ENCODE data around the gene TAC4.

Gene TAC4

DNA sequence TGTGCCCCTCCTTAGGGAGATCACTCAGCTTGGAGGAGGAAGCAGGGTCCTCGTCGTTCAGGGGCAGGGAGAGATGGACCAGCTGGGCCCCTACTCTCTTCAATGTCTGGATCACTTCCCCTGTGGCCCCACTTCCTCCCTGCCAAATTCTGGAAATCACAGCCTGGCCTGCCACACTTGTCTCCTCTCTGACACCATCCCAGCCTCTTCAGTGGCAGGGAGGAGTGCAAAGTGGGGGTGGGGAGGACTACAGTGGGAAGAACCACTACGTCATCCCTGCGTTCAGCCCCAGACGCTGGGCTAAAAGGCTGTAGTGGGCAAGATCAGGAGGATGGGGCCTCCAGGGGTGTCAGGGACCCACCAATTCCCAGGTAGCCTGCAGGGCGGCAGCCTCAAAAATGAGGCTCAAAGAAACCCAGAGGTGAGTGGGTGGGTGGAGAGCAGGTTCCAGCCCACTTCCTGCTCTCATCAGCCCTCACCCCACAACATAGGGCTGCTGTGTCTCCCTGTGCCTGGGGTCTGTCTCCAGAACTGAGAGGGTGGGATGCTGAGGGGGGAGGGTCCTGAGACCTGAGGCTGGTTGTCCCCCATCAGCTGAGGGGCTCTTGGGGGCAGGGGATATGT lies 25.0 kb upstream of the TAC4 start:
- Histone ChIP-seq H3F3A (ENCODE audit: insufficient read depth) (no peaks in the 10 kb centered on the region), H3K9me3 (ENCODE audit: insufficient read depth, low read length) (no peaks in the 10 kb centered on the region), H3K4me2 (ENCODE audit: low read depth, low read length, poor library complexity, severe bottlenecking) (no peak overlapping the region), H3K4me3 (ENCODE audit: insufficient read depth, low read length, poor library complexity, severe bottlenecking) (no peak overlapping the region), H4K20me1 (ENCODE audit: low read depth, low read length) (no peaks in the 10 kb centered on the region), H3K9me2 (replicated peaks; ENCODE audit: insufficient read depth, low read length) (no peaks in the 10 kb centered on the region), H3K27ac (ENCODE audit: low read depth, low read length) (no peak overlapping the region), H2AFZ (ENCODE audit: low read depth, low read length, severe bottlenecking) (no peak overlapping the region), H3K9ac (ENCODE audit: low read length) (no peak overlapping the region), H3K36me3 (ENCODE audit: low read length) (no peaks in the 10 kb centered on the region), H3K27me3 (ENCODE audit: low read length) (no peaks in the 10 kb centered on the region), H3K79me2 (ENCODE audit: insufficient read depth, low read length) (no peaks in the 10 kb centered on the region)
- TF ChIP-seq EZH2phosphoT487 (conservative IDR thresholded peaks at IDR 0.05; ENCODE audit: low read length): no peak
- TF ChIP-seq, protein P1, sequence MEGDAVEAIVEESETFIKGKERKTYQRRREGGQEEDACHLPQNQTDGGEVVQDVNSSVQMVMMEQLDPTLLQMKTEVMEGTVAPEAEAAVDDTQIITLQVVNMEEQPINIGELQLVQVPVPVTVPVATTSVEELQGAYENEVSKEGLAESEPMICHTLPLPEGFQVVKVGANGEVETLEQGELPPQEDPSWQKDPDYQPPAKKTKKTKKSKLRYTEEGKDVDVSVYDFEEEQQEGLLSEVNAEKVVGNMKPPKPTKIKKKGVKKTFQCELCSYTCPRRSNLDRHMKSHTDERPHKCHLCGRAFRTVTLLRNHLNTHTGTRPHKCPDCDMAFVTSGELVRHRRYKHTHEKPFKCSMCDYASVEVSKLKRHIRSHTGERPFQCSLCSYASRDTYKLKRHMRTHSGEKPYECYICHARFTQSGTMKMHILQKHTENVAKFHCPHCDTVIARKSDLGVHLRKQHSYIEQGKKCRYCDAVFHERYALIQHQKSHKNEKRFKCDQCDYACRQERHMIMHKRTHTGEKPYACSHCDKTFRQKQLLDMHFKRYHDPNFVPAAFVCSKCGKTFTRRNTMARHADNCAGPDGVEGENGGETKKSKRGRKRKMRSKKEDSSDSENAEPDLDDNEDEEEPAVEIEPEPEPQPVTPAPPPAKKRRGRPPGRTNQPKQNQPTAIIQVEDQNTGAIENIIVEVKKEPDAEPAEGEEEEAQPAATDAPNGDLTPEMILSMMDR (IDR thresholded peaks at IDR 0.05; ENCODE audit: insufficient read depth, low read length, poor library complexity, severe bottlenecking): no peak

DNA sequence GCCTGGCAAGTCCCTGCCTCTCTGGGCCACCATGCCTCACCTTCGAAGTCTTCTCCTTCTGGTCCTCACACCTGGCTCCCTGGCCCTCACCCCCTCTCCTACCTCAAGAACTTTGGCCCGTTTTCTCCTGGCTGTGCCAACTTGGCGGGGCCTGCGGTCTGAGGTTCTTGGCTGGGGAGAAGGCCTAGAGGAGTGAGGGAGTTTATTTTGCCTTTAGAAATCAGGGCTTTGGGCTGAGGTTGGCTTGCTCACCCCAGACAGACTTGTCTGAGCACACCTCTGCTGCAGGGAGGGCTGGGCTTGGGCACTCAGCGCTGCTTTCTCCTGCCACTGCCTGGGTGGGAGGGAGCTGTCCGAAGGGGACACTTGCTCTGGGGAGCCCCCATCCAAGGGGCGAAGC lies 23.3 kb upstream of the TAC4 start:
- H3K9me2 ChIP-seq (replicated peaks; ENCODE audit: insufficient read depth, low read length): no peaks in the 10 kb centered on the region
- H3K27ac ChIP-seq (ENCODE audit: low read depth, low read length): no peak overlapping the region
- H4K20me1 ChIP-seq (ENCODE audit: low read depth, low read length): no peaks in the 10 kb centered on the region
- no peak overlapping the region for H3K9ac ChIP-seq (ENCODE audit: low read length)
- H3K9me3 ChIP-seq (ENCODE audit: insufficient read depth, low read length): no peaks in the 10 kb centered on the region
- H2AFZ ChIP-seq (ENCODE audit: low read depth, low read length, severe bottlenecking): no peak overlapping the region
- H3K79me2 ChIP-seq (ENCODE audit: insufficient read depth, low read length): no peaks in the 10 kb centered on the region
- H3K4me2 ChIP-seq (ENCODE audit: low read depth, low read length, poor library complexity, severe bottlenecking): no peak overlapping the region
- no peak overlapping the region for H3K4me3 ChIP-seq (ENCODE audit: insufficient read depth, low read length, poor library complexity, severe bottlenecking)
- no peak for TF ChIP-seq EZH2phosphoT487 (conservative IDR thresholded peaks at IDR 0.05; ENCODE audit: low read length)
- TF ChIP-seq, protein P1 (IDR thresholded peaks at IDR 0.05; ENCODE audit: insufficient read depth, low read length, poor library complexity, severe bottlenecking): no peak
- no peaks in the 10 kb centered on the region for H3K36me3 ChIP-seq (ENCODE audit: low read length)
- H3K27me3 ChIP-seq (ENCODE audit: low read length): no peaks in the 10 kb centered on the region
- H3F3A ChIP-seq (ENCODE audit: insufficient read depth): no peaks in the 10 kb centered on the region

DNA sequence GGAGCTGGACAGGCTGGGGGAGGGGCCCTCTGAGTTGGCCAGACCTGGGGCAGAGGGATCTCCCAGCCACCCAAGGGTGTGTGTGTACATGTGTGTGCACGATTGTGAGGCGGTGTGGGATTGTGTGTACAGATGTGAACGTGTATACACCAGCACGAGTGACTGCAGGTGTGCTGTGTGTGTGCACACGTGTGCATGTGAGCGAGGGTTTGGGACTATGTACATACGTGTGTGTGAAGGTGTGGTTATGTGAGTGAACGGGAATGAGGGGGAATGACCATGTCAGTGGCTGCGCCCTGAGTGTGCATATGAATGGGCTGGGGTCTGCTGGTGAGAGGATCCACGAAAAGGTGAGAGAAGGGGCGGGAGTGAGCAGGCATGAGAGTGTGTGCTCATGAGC lies 22.4 kb upstream of the TAC4 start:
- Histone ChIP-seq H3K9me3 (ENCODE audit: insufficient read depth, low read length) (no peaks in the 10 kb centered on the region), H3K9ac (ENCODE audit: low read length) (no peak overlapping the region), H3K27me3 (ENCODE audit: low read length) (no peaks in the 10 kb centered on the region), H3K27ac (ENCODE audit: low read depth, low read length) (no peak overlapping the region), H3K9me2 (replicated peaks; ENCODE audit: insufficient read depth, low read length) (no peaks in the 10 kb centered on the region), H3K36me3 (ENCODE audit: low read length) (no peaks in the 10 kb centered on the region), H3K4me2 (ENCODE audit: low read depth, low read length, poor library complexity, severe bottlenecking) (no peak overlapping the region), H3K4me3 (ENCODE audit: insufficient read depth, low read length, poor library complexity, severe bottlenecking) (no peak overlapping the region), H3K79me2 (ENCODE audit: insufficient read depth, low read length) (no peaks in the 10 kb centered on the region), H2AFZ (ENCODE audit: low read depth, low read length, severe bottlenecking) (no peak overlapping the region), H3F3A (ENCODE audit: insufficient read depth) (no peaks in the 10 kb centered on the region), H4K20me1 (ENCODE audit: low read depth, low read length) (no peaks in the 10 kb centered on the region)
- TF ChIP-seq EZH2phosphoT487 (conservative IDR thresholded peaks at IDR 0.05; ENCODE audit: low read length): no peak
- TF ChIP-seq, protein P1 (IDR thresholded peaks at IDR 0.05; ENCODE audit: insufficient read depth, low read length, poor library complexity, severe bottlenecking): no peak

Measured in SU-DHL-6 (cell line).